Astrocyte (in vitro differentiated cells and primary cell): ENCODE measurements around the gene LRRC28.

Experiments
- EZH2 ChIP-seq: IDR thresholded peaks from 2 replicates; pipeline ENCODE4 v1.6.1; 2012; ENCODE audit warnings: mild to moderate bottlenecking, low read length, inconsistent platforms; ENCODE audit not compliant: insufficient read depth
- TF ChIP-seq, protein P1 (sequence below): IDR thresholded peaks from 2 replicates; pipeline ENCODE4 v1.5.1; 2011; ENCODE audit warnings: low read depth, mild to moderate bottlenecking, inconsistent platforms, low read length, moderate library complexity; ENCODE audit not compliant: insufficient read depth

- TF ChIP-seq, protein P1, sequence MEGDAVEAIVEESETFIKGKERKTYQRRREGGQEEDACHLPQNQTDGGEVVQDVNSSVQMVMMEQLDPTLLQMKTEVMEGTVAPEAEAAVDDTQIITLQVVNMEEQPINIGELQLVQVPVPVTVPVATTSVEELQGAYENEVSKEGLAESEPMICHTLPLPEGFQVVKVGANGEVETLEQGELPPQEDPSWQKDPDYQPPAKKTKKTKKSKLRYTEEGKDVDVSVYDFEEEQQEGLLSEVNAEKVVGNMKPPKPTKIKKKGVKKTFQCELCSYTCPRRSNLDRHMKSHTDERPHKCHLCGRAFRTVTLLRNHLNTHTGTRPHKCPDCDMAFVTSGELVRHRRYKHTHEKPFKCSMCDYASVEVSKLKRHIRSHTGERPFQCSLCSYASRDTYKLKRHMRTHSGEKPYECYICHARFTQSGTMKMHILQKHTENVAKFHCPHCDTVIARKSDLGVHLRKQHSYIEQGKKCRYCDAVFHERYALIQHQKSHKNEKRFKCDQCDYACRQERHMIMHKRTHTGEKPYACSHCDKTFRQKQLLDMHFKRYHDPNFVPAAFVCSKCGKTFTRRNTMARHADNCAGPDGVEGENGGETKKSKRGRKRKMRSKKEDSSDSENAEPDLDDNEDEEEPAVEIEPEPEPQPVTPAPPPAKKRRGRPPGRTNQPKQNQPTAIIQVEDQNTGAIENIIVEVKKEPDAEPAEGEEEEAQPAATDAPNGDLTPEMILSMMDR = no peak
- no peak for TF ChIP-seq EZH2
These were observed 23.0 kb upstream of the LRRC28 start for GRCh38 chr15:99228120-99228770.
